ENCODE data around the gene SMG6.
"Not testable (repeated sequence)": the region's sequence is repeated elsewhere in the genome, so short reads cannot be mapped to it uniquely, and the experiment has no call there.

Gene SMG6

GRCh38 chr17:2303204-2304188, at the start of gene SMG6, which contains the start of gene SRR:
Gene SMG6 (minus strand): TSS chr17:2303785. CDS start chr17:2303720, 65 bp downstream.
Gene SRR (plus strand): TSS chr17:2303950. CDS start chr17:2315561, 11,611 bp downstream.
- in situ Hi-C loops (cut with HindIII; ENCODE audit: low sequenced_read_pairs): no loop called here

- in situ Hi-C loops (cut with HindIII; ENCODE audit: low sequenced_read_pairs): no loop called here
Measured at GRCh38 chr17:2351269-2351668, 47.7 kb upstream of the SMG6 start.

GRCh38 chr17:2347805-2348685, 44.5 kb upstream of the SMG6 start:
- in situ Hi-C loops (cut with HindIII; ENCODE audit: low sequenced_read_pairs): no loop called here

- in situ Hi-C loops (cut with HindIII; ENCODE audit: low sequenced_read_pairs): no loop called here
Measured at GRCh38 chr17:2346475-2346874, 42.9 kb upstream of the SMG6 start.

GRCh38 chr17:2344528-2344927, 40.9 kb upstream of the SMG6 start:
- in situ Hi-C loops (cut with HindIII; ENCODE audit: low sequenced_read_pairs): no loop called here

GRCh38 chr17:2343421-2343820, 39.8 kb upstream of the SMG6 start:
- in situ Hi-C loops (cut with HindIII; ENCODE audit: low sequenced_read_pairs): no loop called here

- in situ Hi-C loops (cut with HindIII; ENCODE audit: low sequenced_read_pairs): no loop called here
Measured at GRCh38 chr17:2338315-2338657, 34.7 kb upstream of the SMG6 start.

GRCh38 chr17:2337544-2338314, 34.1 kb upstream of the SMG6 start:
- in situ Hi-C loops (cut with HindIII; ENCODE audit: low sequenced_read_pairs): no loop called here

GRCh38 chr17:2336852-2337543, 33.4 kb upstream of the SMG6 start, which contains the start of gene SGSM2:
Gene SGSM2 (plus strand): TSS chr17:2337501. CDS start chr17:2337689, 188 bp downstream.
- in situ Hi-C loops (cut with HindIII; ENCODE audit: low sequenced_read_pairs): no loop called here

GRCh38 chr17:2336215-2336851, 32.7 kb upstream of the SMG6 start, which contains the start of gene TSR1:
Gene TSR1 (minus strand): TSS chr17:2336457. CDS start chr17:2336427, 30 bp downstream.
- in situ Hi-C loops (cut with HindIII; ENCODE audit: low sequenced_read_pairs): no loop called here

- in situ Hi-C loops (cut with HindIII; ENCODE audit: low sequenced_read_pairs): no loop called here
Measured at GRCh38 chr17:2335726-2336214, 32.2 kb upstream of the SMG6 start.

- in situ Hi-C loops (cut with HindIII; ENCODE audit: low sequenced_read_pairs): no loop called here
Measured at GRCh38 chr17:2331303-2331702, 27.7 kb upstream of the SMG6 start.

GRCh38 chr17:2323629-2324314, 20.2 kb upstream of the SMG6 start:
- in situ Hi-C loops (cut with HindIII; ENCODE audit: low sequenced_read_pairs): no loop called here

- in situ Hi-C loops (cut with HindIII; ENCODE audit: low sequenced_read_pairs): no loop called here
Measured at GRCh38 chr17:2321399-2321798, 17.8 kb upstream of the SMG6 start.

GRCh38 chr17:2319051-2319450, 15.5 kb upstream of the SMG6 start:
- in situ Hi-C loops (cut with HindIII; ENCODE audit: low sequenced_read_pairs): no loop called here

GRCh38 chr17:2317796-2318195, 14.2 kb upstream of the SMG6 start:
- in situ Hi-C loops (cut with HindIII; ENCODE audit: low sequenced_read_pairs): no loop called here

- in situ Hi-C loops (cut with HindIII; ENCODE audit: low sequenced_read_pairs): not testable (repeated sequence)
Measured at GRCh38 chr17:2316916-2317205, 13.3 kb upstream of the SMG6 start.

GRCh38 chr17:2312736-2313135, 9.2 kb upstream of the SMG6 start:
- in situ Hi-C loops (cut with HindIII; ENCODE audit: low sequenced_read_pairs): no loop called here

Data from DLD1 (cell line).